Esophagus muscularis mucosa (tissue), 4 donors: ENCODE measurements around the gene KLKB1. TPM values are rescaled to one million over a fixed set of nuclear protein-coding genes. Genes with fewer than 3 reads are reported as not detected.

Experiments
- DNase-seq: peaks from one replicate; pipeline ENCODE4 v3.0.0-alpha.2; 2017; ENCODE audit errors: extremely low spot score
- H3K27ac ChIP-seq, 4 donors: fragments of 200-600 bp; sonication (generic); replicated peaks in 1 of 4; 1 replicate in 3 of 4; 2 replicates in 1 of 4; pipeline ENCODE4 v1.5.1; 2016 to 2019; ENCODE audit warnings: mild to moderate bottlenecking in 1 of 4
- H3K27me3 ChIP-seq, 4 donors: fragments of 200-600 bp; sonication (generic); one replicate each; pipeline versions ENCODE4 v1.5.1 to v1.6.0; 2016 to 2019
- H3K36me3 ChIP-seq, 4 donors: fragments of 200-600 bp; sonication (generic); one replicate each; pipeline ENCODE4 v1.5.1; 2016 to 2019
- H3K4me1 ChIP-seq, 4 donors: fragments of 200-600 bp; sonication (generic); one replicate each; pipeline ENCODE4 v1.5.1; 2016 to 2019
- H3K4me3 ChIP-seq, 4 donors: fragments of 200-600 bp; sonication (generic); 1 replicate in 2 of 4; 2 replicates in 2 of 4; pipeline ENCODE4 v1.5.1; 2016 to 2019; ENCODE audit warnings: mild to moderate bottlenecking in 4 of 4, moderate library complexity in 1 of 4
- H3K9me3 ChIP-seq, 4 donors: fragments of 200-600 bp; sonication (generic); 1 replicate in 3 of 4; 2 replicates in 1 of 4; pipeline ENCODE4 v1.5.1; 2016 to 2019
- CTCF ChIP-seq, 3 experiments: fragments of 200-600 bp in 2 of 3; fragments of 450-650 bp in 1 of 3; sonication (generic) in 2 of 3; IDR thresholded peaks; one replicate each; pipeline ENCODE4 v1.5.1; 2017 to 2019; ENCODE audit warnings: antibody characterized with exemption in 3 of 3, mild to moderate bottlenecking in 2 of 3, moderate library complexity in 1 of 3
- EP300 ChIP-seq: sonication (generic); formaldehyde crosslinking; IDR thresholded peaks from one replicate; pipeline ENCODE4 v1.6.1; 2017; ENCODE audit warnings: antibody characterized with exemption
- POLR2A ChIP-seq: fragments of 450-650 bp; IDR thresholded peaks from one replicate; pipeline ENCODE4 v1.6.1; 2017; ENCODE audit warnings: antibody characterized with exemption, moderate library complexity, mild to moderate bottlenecking, low read depth
- POLR2AphosphoS5 ChIP-seq, 2 donors: sonication (generic); formaldehyde crosslinking; IDR thresholded peaks; one replicate each; pipeline ENCODE4 v1.6.1; 2017; ENCODE audit warnings: antibody characterized with exemption in 2 of 2
- WGBS: methylation state at CpG from one replicate; pipeline ENCODE4 v1.1.5; 2018; 5-methylcytosine and 5-hydroxymethylcytosine counted together
- intact Hi-C: fragments of 100-400 bp; cut with DNase I; formaldehyde crosslinking; loops from one replicate; pipeline ENCODE4 v1.15.1; 2023
- total RNA-seq, 4 donors: library from RNA; depleted of rRNA; stranded (reverse); fragments of >200 nt; gene quantifications; one replicate each; pipeline versions ENCODE4 v1.1.0 to v1.2.1, GENCODE V29; 2016

Gene KLKB1
- total RNA-seq, 4 donors from 2014 or later, result 0.45 to 2.0 (median 0.83) TPM

GRCh38 chr4:186205156-186205555 lies 22.2 kb upstream of the KLKB1 start:
- Histone ChIP-seq H3K27me3 (no peaks in the 10 kb centered on the region), H3K4me3 (no peak overlapping the region)
- WGBS, result 96% methylated on average over 7 of the region's 8 CpGs

GRCh38 chr4:186216465-186217024 lies 10.8 kb upstream of the KLKB1 start:
- intact Hi-C loops, result no loop called here
- no peaks in the 10 kb centered on the region for H3K27me3 ChIP-seq
- H3K27ac ChIP-seq, result no peak overlapping the region
- 64% methylated on average over 8 of the region's 8 CpGs for WGBS
- no peaks in the 10 kb centered on the region for H3K9me3 ChIP-seq
- no peak for TF ChIP-seq EP300
- no peak for TF ChIP-seq CTCF (IDR thresholded peaks at IDR 0.05)
- no peak for TF ChIP-seq POLR2A
- no peak for TF ChIP-seq POLR2AphosphoS5 (IDR thresholded peaks at IDR 0.05)
- no peak for DNase-seq
- no peaks in the 10 kb centered on the region for H3K4me1 ChIP-seq
- peaks cover 0 to 12% (median 0%) of the 10 kb centered on the region in 4 donors for H3K36me3 ChIP-seq
- no peak overlapping the region for H3K4me3 ChIP-seq

More at GRCh38 chr4:186205156-186205555, 22.2 kb upstream of the KLKB1 start:
- H3K9me3 ChIP-seq, result no peaks in the 10 kb centered on the region
- intact Hi-C loops, result no loop called here
- peaks cover 0 to 29% (median 16%) of the 10 kb centered on the region in 4 donors for H3K36me3 ChIP-seq
- no peak for TF ChIP-seq CTCF (IDR thresholded peaks at IDR 0.05)
- no peak for TF ChIP-seq POLR2AphosphoS5 (IDR thresholded peaks at IDR 0.05)
- no peak for TF ChIP-seq EP300
- no peak for TF ChIP-seq POLR2A
- H3K27ac ChIP-seq, result no peak overlapping the region
- peaks cover 0 to 11% (median 5%) of the 10 kb centered on the region in 4 donors for H3K4me1 ChIP-seq
- DNase-seq, result no peak

GRCh38 chr4:186217733-186218293 lies 9.5 kb upstream of the KLKB1 start:
- Histone ChIP-seq H3K9me3 (no peaks in the 10 kb centered on the region), H3K4me3 (no peak overlapping the region), H3K27ac (no peak overlapping the region), H3K4me1 (no peaks in the 10 kb centered on the region), H3K27me3 (no peaks in the 10 kb centered on the region), H3K36me3 (no peaks in the 10 kb centered on the region)
- intact Hi-C loops, result no loop called here
- no peak for DNase-seq
- 74% methylated on average over 1 of the region's 1 CpG for WGBS
- TF ChIP-seq POLR2A (no peak), CTCF (IDR thresholded peaks at IDR 0.05) (no peak), POLR2AphosphoS5 (IDR thresholded peaks at IDR 0.05) (no peak), EP300 (no peak)

GRCh38 chr4:186221624-186222023 lies 5.7 kb upstream of the KLKB1 start:
- H3K27ac ChIP-seq, result no peak overlapping the region
- no peak for TF ChIP-seq POLR2AphosphoS5 (IDR thresholded peaks at IDR 0.05)
- no peak for TF ChIP-seq CTCF (IDR thresholded peaks at IDR 0.05)
- no peak for TF ChIP-seq EP300
- no peak for TF ChIP-seq POLR2A
- intact Hi-C loops, result no loop called here
- no peaks in the 10 kb centered on the region for H3K36me3 ChIP-seq
- no peak overlapping the region for H3K4me3 ChIP-seq
- DNase-seq, result no peak
- no peaks in the 10 kb centered on the region for H3K4me1 ChIP-seq
- 86% methylated on average over 1 of the region's 1 CpG for WGBS
- peaks cover 0 to 6% (median 0%) of the 10 kb centered on the region in 4 donors for H3K9me3 ChIP-seq
- H3K27me3 ChIP-seq, result no peaks in the 10 kb centered on the region
